ENCODE results near the gene HLA-F. TPM values are rescaled to one million over a fixed set of nuclear protein-coding genes. Genes with fewer than 3 reads are reported as not detected.

Gene HLA-F
- total RNA-seq, 4 donors from 2014 or later, result 14.2 to 146 (median 104) TPM

DNA sequence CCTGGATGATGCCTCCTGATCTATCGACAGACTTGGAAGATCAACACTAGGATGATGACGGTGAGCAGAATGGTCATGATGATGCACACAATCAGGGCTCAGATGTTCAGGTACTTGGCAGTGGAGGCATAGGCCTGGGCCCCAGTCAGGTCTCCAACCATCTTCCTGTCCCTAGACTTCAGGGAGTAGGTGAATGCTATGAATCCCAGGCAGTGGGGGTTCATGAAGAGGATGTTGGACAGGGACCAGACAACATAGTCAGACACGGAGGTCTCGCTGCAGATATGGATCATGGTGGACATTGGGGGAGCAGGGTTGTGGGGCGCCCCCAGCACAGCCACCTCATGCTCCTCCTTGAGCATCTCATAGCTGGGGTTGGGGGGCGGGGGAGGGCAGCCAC is 27.5 kb downstream of the HLA-F start:
- H3K4me3 ChIP-seq, result no peak overlapping the region
- intact Hi-C loops (cut with DNase I; ENCODE audit: low total_unique reads), result no loop called here
- TF ChIP-seq CTCF (IDR thresholded peaks at IDR 0.05) (no peak), POLR2A (IDR thresholded peaks at IDR 0.05) (no peak)
- H3K27ac ChIP-seq, result no peak overlapping the region
- no peak for DNase-seq
- no peaks in the 10 kb centered on the region for H3K36me3 ChIP-seq
- H3K9me3 ChIP-seq, result no peaks in the 10 kb centered on the region
- H3K4me1 ChIP-seq, result peaks cover 0 to 6% of the 10 kb centered on the region in 2 donors
- no peaks in the 10 kb centered on the region for H3K27me3 ChIP-seq

GRCh38 chr6:29751480-29751879 is 28.2 kb downstream of the HLA-F start:
- no peak for DNase-seq
- intact Hi-C loops (cut with DNase I; ENCODE audit: low total_unique reads), result no loop called here
- TF ChIP-seq CTCF (IDR thresholded peaks at IDR 0.05), result no peak
- TF ChIP-seq POLR2A (IDR thresholded peaks at IDR 0.05), result no peak
- Histone ChIP-seq H3K36me3 (no peaks in the 10 kb centered on the region), H3K27ac (peak overlapping the region; percentile 95 to 97), H3K4me1 (peaks cover 0 to 6% of the 10 kb centered on the region in 2 donors), H3K27me3 (no peaks in the 10 kb centered on the region), H3K4me3 (no peak overlapping the region), H3K9me3 (no peaks in the 10 kb centered on the region)

DNA sequence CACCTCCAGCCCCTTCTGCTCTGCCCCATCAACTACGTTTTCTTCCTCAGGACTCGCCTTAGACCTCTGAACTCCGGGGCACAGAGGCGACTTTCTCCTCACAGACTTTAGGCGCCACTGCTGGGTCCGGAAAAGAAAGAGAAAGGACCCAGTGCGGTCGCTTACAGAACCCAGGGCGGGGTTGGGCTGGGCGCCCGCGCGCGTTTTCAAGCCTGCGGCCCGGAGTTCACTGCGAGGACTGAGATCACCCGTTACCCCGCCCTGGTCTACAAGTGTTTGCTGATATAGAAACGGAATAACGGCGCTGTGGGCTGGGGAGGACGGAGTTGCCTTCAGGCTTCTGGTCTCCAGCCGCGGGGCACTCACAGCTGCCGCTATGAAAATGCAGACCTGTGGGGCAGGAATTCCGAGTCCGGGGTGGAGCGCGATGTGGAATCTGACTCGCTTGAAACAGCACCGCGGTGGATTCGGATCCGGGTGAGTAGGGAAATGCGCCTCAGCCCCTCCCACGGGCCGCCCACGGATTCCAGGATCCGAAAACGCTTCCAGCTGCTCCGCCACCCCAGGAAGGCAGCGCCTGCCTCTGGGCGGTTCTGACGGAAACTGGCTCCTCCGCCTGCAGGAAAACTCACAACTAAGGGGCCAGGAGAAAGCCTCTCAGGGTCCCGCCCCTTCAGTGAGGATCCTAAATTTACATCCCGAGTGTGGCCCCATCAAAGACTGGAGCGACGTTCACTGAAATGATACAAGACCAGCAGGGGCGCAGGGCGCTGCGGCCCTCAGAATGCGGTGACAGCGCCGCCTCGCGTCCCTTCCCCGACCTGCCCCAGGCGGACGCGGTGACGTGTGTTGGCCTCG is 29.4 kb downstream of the HLA-F start:
- Histone ChIP-seq H3K36me3 (no peaks in the 10 kb centered on the region), H3K27ac (peak overlapping the region; percentile 95 to 97), H3K27me3 (no peaks in the 10 kb centered on the region), H3K9me3 (no peaks in the 10 kb centered on the region), H3K4me1 (peaks cover 0 to 2% of the 10 kb centered on the region in 2 donors), H3K4me3 (peak overlapping the region; percentile 68 to 71)
- intact Hi-C loops (cut with DNase I; ENCODE audit: low total_unique reads), result no loop called here
- TF ChIP-seq POLR2A (IDR thresholded peaks at IDR 0.05) (peak; percentile 38 to 64), CTCF (IDR thresholded peaks at IDR 0.05) (peak; percentile 92 to 99 (median 96))
- peak; percentile 90 to 91 for DNase-seq

DNA sequence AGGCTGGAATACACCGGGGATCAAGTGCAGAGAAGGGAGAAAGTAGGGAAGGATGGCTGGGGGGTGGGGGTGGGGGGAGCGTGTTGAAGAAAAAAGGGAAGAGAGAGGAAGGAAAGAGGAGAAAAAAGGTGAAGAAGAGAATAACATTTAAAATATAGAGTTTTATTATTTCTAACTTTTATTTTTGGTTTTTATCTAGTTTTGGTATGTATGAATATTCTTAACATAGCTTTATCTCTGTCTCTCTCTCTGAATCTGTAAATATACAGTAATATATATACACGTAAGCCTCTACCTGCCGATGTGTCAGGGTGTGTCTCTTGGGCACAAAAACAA is 30.0 kb downstream of the HLA-F start:
- Histone ChIP-seq H3K27ac (peak overlapping the region; percentile 95 to 97), H3K9me3 (no peaks in the 10 kb centered on the region), H3K4me1 (no peaks in the 10 kb centered on the region), H3K4me3 (peak overlapping the region; percentile 68 to 71), H3K36me3 (no peaks in the 10 kb centered on the region), H3K27me3 (no peaks in the 10 kb centered on the region)
- TF ChIP-seq POLR2A (IDR thresholded peaks at IDR 0.05) (no peak), CTCF (IDR thresholded peaks at IDR 0.05) (no peak)
- DNase-seq, result no peak
- intact Hi-C loops (cut with DNase I; ENCODE audit: low total_unique reads), result no loop called here

DNA sequence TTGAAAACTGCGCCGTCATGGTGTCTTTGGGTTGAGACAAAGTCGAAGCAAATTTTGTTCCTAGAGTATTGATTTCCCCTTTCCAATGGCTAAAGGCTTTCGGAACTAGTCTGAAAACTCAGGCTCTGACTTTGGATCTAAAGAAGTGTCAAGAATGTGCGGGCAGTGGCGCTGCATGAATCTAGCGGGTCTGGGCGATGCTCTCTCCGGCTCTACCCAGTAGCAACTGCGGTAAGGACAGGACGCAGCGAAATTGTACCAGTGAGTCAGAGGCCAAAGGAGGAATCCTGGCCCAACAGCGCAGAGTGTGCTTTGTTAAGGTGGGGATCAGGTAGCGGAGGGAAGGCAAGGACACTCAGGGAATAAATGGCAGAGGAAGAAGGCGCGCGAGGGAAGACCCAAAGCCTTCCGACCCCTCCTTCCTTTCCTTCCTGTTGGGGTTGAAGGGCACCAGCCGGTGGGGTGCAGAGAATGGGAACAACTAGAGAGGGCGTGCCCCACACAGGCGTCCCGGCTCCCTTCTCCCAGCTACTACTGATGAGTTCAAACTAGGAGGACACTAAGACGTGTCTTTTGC is 32.1 kb downstream of the HLA-F start:
- Histone ChIP-seq H3K4me1 (no peaks in the 10 kb centered on the region), H3K36me3 (no peaks in the 10 kb centered on the region), H3K9me3 (no peaks in the 10 kb centered on the region), H3K4me3 (no peak overlapping the region), H3K27ac (no peak overlapping the region), H3K27me3 (no peaks in the 10 kb centered on the region)
- no peak for DNase-seq
- intact Hi-C loops (cut with DNase I; ENCODE audit: low total_unique reads), result no loop called here
- TF ChIP-seq POLR2A (IDR thresholded peaks at IDR 0.05) (no peak), CTCF (IDR thresholded peaks at IDR 0.05) (no peak)

Measured in uterus (tissue), 4 donors.